ENCODE measurements around the gene BGLAP. TPM values are rescaled to one million over a fixed set of nuclear protein-coding genes. Genes with fewer than 3 reads are reported as not detected.

BGLAP gene
- total and polyA plus RNA-seq, 2 experiments from 2014 or later, result 0.51 to 1.8 TPM

DNA sequence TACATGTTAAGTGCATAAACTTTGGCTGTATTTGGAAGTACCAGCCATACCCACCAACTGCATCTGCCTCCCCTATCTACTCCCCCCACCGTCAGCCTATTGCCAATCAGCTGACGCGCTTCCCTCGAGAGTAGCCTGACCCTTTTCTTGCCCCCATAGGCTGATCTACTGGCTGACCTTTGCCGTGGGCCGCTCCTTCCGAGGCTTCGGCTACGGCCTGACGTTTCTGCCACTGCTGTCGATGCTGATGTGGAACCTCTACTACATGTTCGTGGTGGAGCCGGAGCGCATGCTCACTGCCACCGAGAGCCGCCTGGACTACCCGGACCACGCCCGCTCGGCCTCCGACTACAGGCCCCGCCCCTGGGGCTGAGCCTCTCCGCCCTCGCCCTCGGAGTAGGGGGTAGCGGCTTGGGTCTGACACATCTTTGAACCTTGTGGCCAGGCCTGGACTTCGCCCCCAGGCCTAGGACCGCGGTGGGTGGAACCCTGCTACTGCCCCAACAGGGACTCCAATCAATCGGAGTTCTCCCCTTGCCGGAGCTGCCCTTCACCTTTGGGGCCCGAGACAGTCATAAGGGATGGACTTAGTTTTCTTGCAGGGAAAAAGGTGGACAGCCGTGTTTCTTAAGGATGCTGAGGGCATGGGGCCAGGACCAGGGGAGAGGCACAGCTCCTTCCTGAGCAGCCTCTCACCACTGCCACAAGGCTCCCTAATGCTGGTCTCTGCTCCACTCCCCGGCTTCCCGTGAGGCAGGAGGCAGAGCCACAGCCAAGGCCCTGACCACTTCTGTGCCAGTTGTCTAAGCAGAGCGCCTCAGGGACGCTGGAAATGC, 49.5 kb downstream of the BGLAP start:
- H3K36me3 ChIP-seq, result no peaks in the 10 kb centered on the region
- no peaks in the 10 kb centered on the region for H3K27me3 ChIP-seq
- peak; percentile 86 to 91 for DNase-seq (ENCODE audit: low read depth in 1 of 2, low spot score in 1 of 2)
- H3K4me1 ChIP-seq (ENCODE audit: low read depth), result no peaks in the 10 kb centered on the region
- TF ChIP-seq, protein P1, sequence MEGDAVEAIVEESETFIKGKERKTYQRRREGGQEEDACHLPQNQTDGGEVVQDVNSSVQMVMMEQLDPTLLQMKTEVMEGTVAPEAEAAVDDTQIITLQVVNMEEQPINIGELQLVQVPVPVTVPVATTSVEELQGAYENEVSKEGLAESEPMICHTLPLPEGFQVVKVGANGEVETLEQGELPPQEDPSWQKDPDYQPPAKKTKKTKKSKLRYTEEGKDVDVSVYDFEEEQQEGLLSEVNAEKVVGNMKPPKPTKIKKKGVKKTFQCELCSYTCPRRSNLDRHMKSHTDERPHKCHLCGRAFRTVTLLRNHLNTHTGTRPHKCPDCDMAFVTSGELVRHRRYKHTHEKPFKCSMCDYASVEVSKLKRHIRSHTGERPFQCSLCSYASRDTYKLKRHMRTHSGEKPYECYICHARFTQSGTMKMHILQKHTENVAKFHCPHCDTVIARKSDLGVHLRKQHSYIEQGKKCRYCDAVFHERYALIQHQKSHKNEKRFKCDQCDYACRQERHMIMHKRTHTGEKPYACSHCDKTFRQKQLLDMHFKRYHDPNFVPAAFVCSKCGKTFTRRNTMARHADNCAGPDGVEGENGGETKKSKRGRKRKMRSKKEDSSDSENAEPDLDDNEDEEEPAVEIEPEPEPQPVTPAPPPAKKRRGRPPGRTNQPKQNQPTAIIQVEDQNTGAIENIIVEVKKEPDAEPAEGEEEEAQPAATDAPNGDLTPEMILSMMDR (IDR thresholded peaks at IDR 0.05; ENCODE audit: low read depth, low read length), result no peak
- H3K4me3 ChIP-seq, result peak overlapping the region; percentile 30
- H3K27ac ChIP-seq, result peak overlapping the region; percentile 74
- H3K9me3 ChIP-seq (ENCODE audit: low read depth), result no peaks in the 10 kb centered on the region

Other genes starting within 250 kb of the BGLAP start
- gene SSR2, start 221.2 kb upstream of the BGLAP start, total RNA-seq, result 119 and 198 TPM in 2 replicates
- gene SSR2, start 221.2 kb upstream of the BGLAP start, polyA plus RNA-seq, result 174 and 188 TPM in 2 replicates
- gene UBQLN4, start 188.4 kb upstream of the BGLAP start, total RNA-seq, result 43.1 and 51.0 TPM in 2 replicates
- 29.2 and 38.5 TPM in 2 replicates for gene UBQLN4, start 188.4 kb upstream of the BGLAP start, polyA plus RNA-seq
- gene LAMTOR2, start 187.4 kb upstream of the BGLAP start, total RNA-seq, result 75.5 and 116 TPM in 2 replicates
- gene LAMTOR2, start 187.4 kb upstream of the BGLAP start, polyA plus RNA-seq, result 199 and 208 TPM in 2 replicates
- gene RAB25, start 181.0 kb upstream of the BGLAP start, total RNA-seq, result 1.6 and 3.1 TPM in 2 replicates
- 2.1 and 2.4 TPM in 2 replicates for gene RAB25, start 181.0 kb upstream of the BGLAP start, polyA plus RNA-seq
- 48.8 and 58.6 TPM in 2 replicates for gene MEX3A, start 159.7 kb upstream of the BGLAP start, total RNA-seq
- gene MEX3A, start 159.7 kb upstream of the BGLAP start, polyA plus RNA-seq, result 17.2 and 24.8 TPM in 2 replicates
- gene LMNA, start 127.5 kb upstream of the BGLAP start, total RNA-seq, result 128 and 139 TPM in 2 replicates
- 99.4 and 149 TPM in 2 replicates for gene LMNA, start 127.5 kb upstream of the BGLAP start, polyA plus RNA-seq
- gene SEMA4A, start 88.6 kb upstream of the BGLAP start, total RNA-seq, result 3.6 and 8.6 TPM in 2 replicates
- 0.65 and 2.9 TPM in 2 replicates for gene SEMA4A, start 88.6 kb upstream of the BGLAP start, polyA plus RNA-seq
- gene SLC25A44, start 48.1 kb upstream of the BGLAP start, total RNA-seq, result 9.2 and 9.7 TPM in 2 replicates
- gene SLC25A44, start 48.1 kb upstream of the BGLAP start, polyA plus RNA-seq, result 13.8 and 18.1 TPM in 2 replicates
- 106 and 129 TPM in 2 replicates for gene PMF1, start 29.2 kb upstream of the BGLAP start, total RNA-seq
- gene PMF1, start 29.2 kb upstream of the BGLAP start, polyA plus RNA-seq, result 133 and 151 TPM in 2 replicates
- gene PAQR6, start 5.9 kb downstream of the BGLAP start, total RNA-seq, result 34.5 and 35.7 TPM in 2 replicates
- gene PAQR6, start 5.9 kb downstream of the BGLAP start, polyA plus RNA-seq, result 23.3 and 40.1 TPM in 2 replicates
- 101 and 110 TPM in 2 replicates for gene SMG5, start 40.6 kb downstream of the BGLAP start, total RNA-seq
- 79.5 and 95.5 TPM in 2 replicates for gene SMG5, start 40.6 kb downstream of the BGLAP start, polyA plus RNA-seq
- gene TMEM79, start 42.1 kb downstream of the BGLAP start, total RNA-seq, result 2.6 and 4.0 TPM in 2 replicates
- 3.0 and 4.6 TPM in 2 replicates for gene TMEM79, start 42.1 kb downstream of the BGLAP start, polyA plus RNA-seq
- 54.9 and 57.7 TPM in 2 replicates for gene GLMP, start 53.5 kb downstream of the BGLAP start, total RNA-seq
- 49.0 and 55.3 TPM in 2 replicates for gene GLMP, start 53.5 kb downstream of the BGLAP start, polyA plus RNA-seq
- gene VHLL, start 57.1 kb downstream of the BGLAP start, total RNA-seq, result 0.98 TPM in 1 of 2 replicates, not detected in the other
- gene VHLL, start 57.1 kb downstream of the BGLAP start, polyA plus RNA-seq, result 0.21 TPM in 1 of 2 replicates, not detected in the other
- 245 and 330 TPM in 2 replicates for gene CCT3, start 96.1 kb downstream of the BGLAP start, total RNA-seq
- gene CCT3, start 96.1 kb downstream of the BGLAP start, polyA plus RNA-seq, result 282 and 287 TPM in 2 replicates
- gene TSACC, start 96.3 kb downstream of the BGLAP start, total RNA-seq, result not detected in 2 replicates
- 1.1 and 4.7 TPM in 2 replicates for gene TSACC, start 96.3 kb downstream of the BGLAP start, polyA plus RNA-seq
- gene RHBG, start 127.0 kb downstream of the BGLAP start, total RNA-seq, result not detected in 2 replicates
- gene RHBG, start 127.0 kb downstream of the BGLAP start, polyA plus RNA-seq, result not detected in 2 replicates

All from cardiac muscle cell (in vitro differentiated cells and primary cell).